Erythroblast (primary cell): Measurements from ENCODE around the gene PROM2.

Experiments used
- DNase-seq, 2 experiments: peaks; one replicate each; lab custom pipeline; 2025; lab: John Stamatoyannopoulos, UW
- GATA1 ChIP-seq: IDR thresholded peaks from 2 replicates; pipeline ENCODE4 v1.6.1; 2011; ENCODE audit warnings: low read depth, mild to moderate bottlenecking, control low read depth, low read length, moderate library complexity
- POLR2A ChIP-seq: IDR thresholded peaks from 2 replicates; pipeline ENCODE4 v1.6.1; 2011; ENCODE audit warnings: mild to moderate bottlenecking, low read length

Gene PROM2

DNA sequence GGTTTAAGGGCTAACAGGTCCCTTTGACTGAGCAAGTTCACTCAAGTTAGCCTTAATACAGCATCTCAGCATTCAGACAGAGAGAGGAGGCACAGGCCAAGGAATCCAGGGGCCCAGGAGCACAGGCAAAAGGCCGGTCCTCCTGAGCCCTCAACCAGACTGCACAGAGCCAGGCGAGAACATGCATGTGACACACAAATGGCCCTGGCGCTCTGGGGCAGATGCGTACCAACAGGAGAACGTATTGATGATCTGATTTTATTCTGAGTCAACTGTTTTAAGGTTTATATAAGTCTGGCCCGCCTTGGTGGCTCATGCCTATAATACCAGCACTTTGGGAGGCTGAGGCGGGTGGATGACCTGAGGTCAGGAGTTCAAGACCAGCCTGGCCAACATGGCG is 57.8 kb downstream of the PROM2 start:
- DNase-seq = no peak
- no peak for TF ChIP-seq POLR2A
- TF ChIP-seq GATA1 = no peak

DNA sequence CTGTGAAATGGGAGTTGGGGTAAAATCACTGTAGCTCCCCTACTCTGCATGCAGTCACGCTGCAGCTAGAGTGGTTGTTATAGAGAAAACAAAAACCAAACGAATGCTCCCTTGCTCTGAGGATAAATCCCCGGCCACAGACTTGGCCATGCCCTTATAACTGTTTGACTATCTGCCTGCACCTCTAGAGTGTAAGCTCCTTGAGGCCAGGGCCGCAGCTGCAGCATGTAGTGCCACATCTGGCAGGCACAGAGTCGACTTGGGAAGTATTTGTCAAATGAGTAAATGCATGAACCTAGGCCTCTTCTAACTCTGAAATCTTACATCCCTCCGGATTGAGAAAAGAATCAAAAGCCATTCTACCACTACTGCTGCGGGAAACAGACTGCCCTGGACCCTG is 58.8 kb downstream of the PROM2 start:
- TF ChIP-seq GATA1 (no peak), POLR2A (no peak)
- DNase-seq = no peak

GRCh38 chr2:95333888-95334338 is 59.7 kb downstream of the PROM2 start:
- TF ChIP-seq POLR2A (no peak), GATA1 (no peak)
- DNase-seq = no peak

- no peak for DNase-seq
- no peak for TF ChIP-seq GATA1
- TF ChIP-seq POLR2A = no peak
Measured at GRCh38 chr2:95334916-95335641, 60.8 kb downstream of the PROM2 start.

DNA sequence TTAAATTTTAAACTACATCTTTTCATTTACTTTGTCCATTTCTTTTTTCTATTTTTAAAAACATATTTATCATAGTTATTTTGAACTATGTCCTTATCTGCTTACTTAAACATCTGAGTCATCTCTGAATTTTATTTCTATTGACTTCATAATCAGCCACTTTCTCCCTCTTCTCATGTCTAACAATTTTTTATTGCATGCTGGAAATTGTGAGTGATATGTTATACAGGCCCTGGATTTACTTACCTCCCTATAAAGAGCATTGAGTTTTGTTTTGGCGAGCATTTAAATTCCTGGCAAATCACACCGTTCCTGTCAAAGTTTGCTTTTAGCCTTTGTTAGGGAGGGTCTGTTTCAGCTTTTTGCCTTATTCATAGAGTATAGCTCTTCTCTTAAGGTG is 62.2 kb downstream of the PROM2 start:
- DNase-seq = no peak
- no peak for TF ChIP-seq GATA1
- no peak for TF ChIP-seq POLR2A

- no peak for DNase-seq
- TF ChIP-seq GATA1 (no peak), POLR2A (no peak)
Measured at GRCh38 chr2:95337829-95338228, 63.6 kb downstream of the PROM2 start.
